SK-N-MC (cell line): Measurements from ENCODE around the gene SMIM41.
"Not testable (repeated sequence)": the region's sequence is repeated elsewhere in the genome, so short reads cannot be mapped to it uniquely, and the experiment has no call there.

Source experiments
- DNase-seq: peaks from one replicate; pipeline ENCODE4 v3.0.0-alpha.2; 2011; ENCODE audit warnings: low read depth, low spot score
- H3K27ac ChIP-seq: fragments of 200-600 bp; sonication (generic); 2 replicates; pipeline ENCODE4 v1.5.1; 2016; ENCODE audit warnings: mixed run types
- H3K36me3 ChIP-seq: fragments of 200-600 bp; sonication (generic); 2 replicates; pipeline ENCODE4 v1.6.1; 2017; ENCODE audit warnings: antibody characterized with exemption, low read length, mixed read lengths; ENCODE audit not compliant: insufficient read depth
- H3K4me3 ChIP-seq: fragments of 200-600 bp; sonication (generic); 2 replicates; pipeline ENCODE4 v1.5.1; 2016
- H3K9ac ChIP-seq: fragments of 200-600 bp; sonication (generic); 2 replicates; pipeline ENCODE4 v1.8.0; 2017; ENCODE audit warnings: mixed run types, mixed read lengths; ENCODE audit not compliant: insufficient read length
- H3K9me3 ChIP-seq: fragments of 200-600 bp; sonication (generic); 2 replicates; pipeline ENCODE4 v1.6.1; 2017; ENCODE audit warnings: low read depth, mild to moderate bottlenecking, antibody characterized with exemption, low read length, moderate library complexity, mixed read lengths
- EZH2 ChIP-seq: fragments of 200-600 bp; sonication (generic); IDR thresholded peaks from one replicate; pipeline ENCODE4 v1.6.1; 2017; ENCODE audit warnings: antibody characterized with exemption
- FOXP2 ChIP-seq: optimal IDR thresholded peaks from 2 replicates; pipeline ENCODE3; 2011; ENCODE audit warnings: mild to moderate bottlenecking, moderate library complexity; ENCODE audit not compliant: insufficient read depth; ENCODE audit errors: extremely low read length, control extremely low read depth
- POLR2AphosphoS5 ChIP-seq: IDR thresholded peaks from 2 replicates; pipeline ENCODE4 v1.6.1; 2012; ENCODE audit warnings: mild to moderate bottlenecking, low read depth, low read length, borderline replicate concordance

The SMIM41 gene

DNA sequence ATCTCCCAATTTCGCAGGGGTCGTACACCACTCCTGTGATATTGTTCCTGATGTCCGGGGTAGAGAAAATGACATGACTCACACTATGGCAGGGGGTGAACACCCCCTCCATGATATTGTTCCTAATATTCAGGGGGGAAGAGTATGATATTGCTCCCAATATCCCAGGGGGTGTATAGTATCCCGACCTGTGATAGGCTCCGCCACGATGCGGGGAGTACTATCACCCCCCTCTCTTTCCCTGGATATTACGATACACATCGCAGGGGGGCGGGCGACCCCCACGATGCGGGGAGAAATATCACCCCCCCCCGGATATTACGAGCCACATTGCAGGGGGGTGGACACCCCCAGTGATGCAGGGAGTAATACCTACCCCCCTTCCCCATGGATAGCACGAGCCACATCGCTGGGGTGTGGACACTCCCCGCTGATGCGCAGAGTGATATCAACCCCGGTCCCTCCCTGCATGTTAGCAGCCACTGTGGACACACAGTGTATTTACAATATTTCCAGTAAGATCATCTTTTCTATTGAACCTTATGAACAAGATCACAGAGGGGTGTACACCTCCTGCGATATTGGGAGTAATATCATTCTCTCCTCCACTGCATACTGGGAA lies 17.7 kb downstream of the SMIM41 start:
- Histone ChIP-seq H3K4me3 (no peak overlapping the region), H3K36me3 (no peaks in the 10 kb centered on the region), H3K27ac (no peak overlapping the region), H3K9ac (no peak overlapping the region), H3K9me3 (no peaks in the 10 kb centered on the region)
- no peak for TF ChIP-seq EZH2
- TF ChIP-seq FOXP2: no peak
- TF ChIP-seq POLR2AphosphoS5: no peak
- no peak for DNase-seq

DNA sequence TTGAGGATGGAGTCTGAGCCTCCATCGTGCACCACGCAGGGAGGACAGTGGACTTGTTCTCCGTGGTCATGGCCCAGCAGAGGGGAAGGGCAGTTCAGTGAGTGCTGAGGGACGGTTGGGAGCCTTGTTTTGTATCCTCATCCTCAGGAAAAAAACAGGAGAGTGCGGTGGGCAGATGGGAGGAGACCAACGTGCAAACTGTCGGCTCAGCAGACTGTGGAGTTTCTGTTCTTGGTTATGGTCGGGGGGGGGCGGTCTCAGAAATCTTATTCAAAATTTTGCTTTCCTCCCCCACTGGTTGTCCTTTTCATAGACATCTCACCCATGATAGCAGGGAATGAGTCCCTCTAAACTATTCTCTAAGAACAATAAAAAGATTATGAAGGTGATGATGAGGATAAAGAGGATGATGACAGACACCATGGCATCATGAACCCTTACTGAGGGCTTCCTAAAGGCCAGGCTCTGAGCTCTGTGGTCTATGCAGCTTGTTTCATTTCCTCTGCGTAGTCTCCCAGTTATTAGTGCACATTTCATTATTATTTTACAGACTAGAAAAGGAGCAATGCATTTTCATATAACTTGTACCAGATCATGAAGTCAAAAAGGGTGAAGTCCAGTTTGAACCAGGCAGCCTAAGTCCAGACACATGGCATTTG lies 25.1 kb downstream of the SMIM41 start:
- not testable (repeated sequence) for H3K27ac ChIP-seq, H3K9me3 ChIP-seq, DNase-seq, H3K9ac ChIP-seq, H3K36me3 ChIP-seq, H3K4me3 ChIP-seq

DNA sequence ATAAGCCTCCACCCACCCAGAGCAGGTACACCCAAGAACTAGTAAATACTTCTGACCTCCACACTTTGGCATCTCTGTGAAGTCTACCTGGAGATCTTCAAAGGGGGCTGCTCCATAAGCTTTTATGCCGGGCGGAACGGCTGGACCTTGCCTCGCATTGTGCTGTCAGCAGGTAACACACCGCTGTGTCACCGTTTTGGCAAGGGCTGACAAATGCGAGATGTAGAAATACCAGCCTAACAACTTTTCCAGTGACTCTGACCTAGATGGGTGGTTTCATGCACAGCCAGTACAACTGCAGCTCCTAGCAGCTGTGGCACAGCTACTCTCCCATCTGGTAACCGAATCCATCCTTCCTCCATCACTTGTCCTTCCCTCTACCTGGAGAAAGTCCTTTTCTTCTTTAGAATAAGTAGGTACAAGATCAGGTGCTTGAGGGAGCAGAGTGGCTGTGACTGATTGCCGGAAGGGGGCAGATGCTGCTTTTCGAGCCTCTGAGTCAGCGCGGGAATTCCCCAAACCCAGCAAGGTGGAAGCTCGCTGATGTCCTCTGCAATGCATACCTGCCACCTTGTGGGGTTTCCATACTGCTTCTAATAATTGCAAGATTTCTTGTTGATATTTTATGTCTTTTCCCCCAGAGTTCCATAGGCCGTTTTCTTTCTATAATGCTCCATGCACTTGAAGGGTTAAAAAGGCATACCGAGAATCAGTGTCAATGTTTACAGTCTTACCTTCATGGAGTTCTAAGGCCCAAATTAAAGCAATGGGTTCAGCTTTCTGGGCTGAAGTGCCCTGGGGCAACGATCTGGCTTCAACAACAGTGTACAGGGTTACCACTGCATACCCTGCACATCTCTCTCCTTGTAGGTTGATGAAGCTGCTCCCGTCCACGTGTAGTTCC lies 37.0 kb downstream of the SMIM41 start:
- not testable (repeated sequence) for H3K4me3 ChIP-seq, H3K9ac ChIP-seq, H3K27ac ChIP-seq, H3K9me3 ChIP-seq, DNase-seq, H3K36me3 ChIP-seq

DNA sequence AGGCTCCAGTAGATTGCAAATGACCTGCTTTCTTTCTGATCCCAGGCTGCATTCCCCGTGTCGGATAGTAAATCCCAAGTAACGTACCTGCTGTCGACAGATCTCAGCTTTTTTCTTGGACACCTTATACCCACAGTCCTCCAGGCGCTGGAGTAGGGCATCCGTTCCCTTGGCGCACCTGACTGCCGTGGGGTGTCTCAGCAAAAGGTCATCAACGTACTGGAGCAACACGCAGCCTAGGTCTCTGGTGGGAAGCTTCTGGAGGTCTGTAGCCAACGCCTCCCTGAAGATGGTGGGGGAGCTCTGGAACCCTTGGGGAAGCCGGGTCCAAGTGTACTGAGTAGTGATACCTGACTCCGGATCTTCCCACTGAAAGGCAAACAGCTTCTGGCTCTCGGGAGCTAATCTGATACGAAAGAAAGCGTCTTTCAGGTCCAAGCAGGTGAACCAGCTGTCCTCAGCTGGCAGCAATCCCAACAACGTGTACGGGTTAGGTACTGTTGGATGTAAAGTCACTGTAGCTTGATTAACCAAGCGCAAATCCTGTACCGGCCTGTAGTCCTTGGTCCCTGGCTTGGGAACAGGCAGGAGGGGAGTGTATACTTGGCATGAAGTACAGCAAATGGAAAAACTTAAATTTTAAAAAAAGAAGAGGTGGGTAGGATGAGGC lies 38.4 kb downstream of the SMIM41 start:
- not testable (repeated sequence) for H3K36me3 ChIP-seq, DNase-seq, H3K9ac ChIP-seq, H3K27ac ChIP-seq, H3K9me3 ChIP-seq, H3K4me3 ChIP-seq

DNA sequence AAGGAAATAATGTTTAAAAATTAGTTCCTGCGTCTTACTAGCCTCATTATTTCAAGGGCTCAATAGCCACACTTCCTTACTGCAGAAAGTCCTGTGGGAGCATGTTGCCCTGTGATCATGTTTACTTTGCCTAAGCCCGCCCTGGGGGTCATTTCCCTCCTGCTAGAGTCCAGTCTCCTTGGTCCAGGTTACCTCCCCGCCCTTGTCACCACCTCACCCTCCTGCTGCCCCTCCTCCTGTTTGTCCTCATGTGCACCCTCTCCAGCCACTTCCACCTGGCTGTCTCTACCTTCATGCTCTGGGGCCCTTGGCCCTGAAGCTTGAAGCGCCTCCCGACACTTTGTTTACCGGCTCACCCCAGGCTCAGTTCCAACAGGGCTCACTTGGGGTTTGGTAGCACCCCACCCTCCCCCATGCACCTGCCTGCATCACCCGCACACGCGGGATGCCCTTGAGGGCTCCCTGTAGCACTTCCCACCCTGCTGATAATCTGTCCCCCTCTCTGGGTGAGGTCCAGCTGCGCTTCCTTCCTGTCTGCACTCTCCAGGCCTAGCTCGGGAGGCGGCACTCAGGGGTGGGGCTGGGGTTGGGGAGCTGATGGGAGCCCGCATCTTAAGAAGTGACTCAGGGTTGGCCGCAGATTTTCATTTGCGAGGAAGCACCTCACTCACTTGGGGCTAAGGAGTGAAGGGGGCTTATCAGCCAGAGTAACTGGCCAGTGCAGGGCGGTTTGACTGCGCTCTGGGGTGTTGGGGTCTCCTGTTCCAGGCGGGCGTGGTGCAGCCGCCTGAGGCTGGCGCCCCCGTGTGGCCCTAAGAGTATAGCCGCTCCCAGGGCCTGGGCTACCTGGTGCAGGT lies 40.1 kb downstream of the SMIM41 start:
- Histone ChIP-seq H3K27ac (no peak overlapping the region), H3K9ac (no peak overlapping the region), H3K36me3 (no peaks in the 10 kb centered on the region), H3K4me3 (no peak overlapping the region), H3K9me3 (no peaks in the 10 kb centered on the region)
- TF ChIP-seq EZH2: no peak
- TF ChIP-seq FOXP2: no peak
- TF ChIP-seq POLR2AphosphoS5: no peak
- no peak for DNase-seq

DNA sequence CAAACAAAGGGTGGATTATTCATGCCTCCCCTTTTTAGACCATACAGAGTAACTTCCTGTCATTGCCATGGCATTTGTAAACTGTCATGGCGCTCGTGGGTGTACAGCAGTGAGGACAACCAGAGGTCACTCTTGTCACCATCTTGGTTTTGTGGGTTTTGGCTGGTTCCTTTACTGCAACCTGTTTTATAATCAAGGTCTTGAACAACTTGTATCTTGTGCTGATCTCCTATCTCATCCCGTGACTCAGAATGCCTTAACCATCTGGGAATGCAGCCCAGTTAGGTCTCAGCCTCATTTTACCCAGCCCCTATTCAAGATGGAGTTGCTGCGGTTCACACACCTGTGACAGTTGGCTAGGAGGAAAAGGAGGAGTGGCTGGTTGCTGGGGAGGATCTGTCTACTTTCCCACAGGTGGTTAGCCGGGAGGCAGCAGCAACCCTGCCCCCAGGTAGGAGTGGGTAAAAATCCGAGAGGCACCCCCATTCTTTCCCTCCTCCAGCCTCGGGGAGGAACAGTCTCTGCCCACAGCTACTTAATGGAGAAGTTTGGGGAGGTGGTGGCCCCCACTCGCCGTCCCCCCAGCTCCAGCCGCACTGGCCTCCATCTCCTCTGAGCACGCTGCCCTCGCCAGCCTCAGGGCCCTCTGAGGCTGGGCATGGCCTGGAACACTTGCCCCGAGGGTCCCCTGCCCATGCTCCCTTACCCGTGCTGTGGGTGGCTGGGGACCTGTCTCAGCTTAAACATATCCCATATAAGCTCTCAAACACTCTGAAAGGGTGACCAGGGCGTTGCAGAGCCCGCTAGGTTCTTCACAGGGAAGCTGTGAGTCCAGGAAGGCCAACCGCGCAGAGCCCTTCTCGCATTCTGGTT lies 41.7 kb downstream of the SMIM41 start:
- TF ChIP-seq POLR2AphosphoS5 (no peak), FOXP2 (no peak), EZH2 (no peak)
- no peak overlapping the region for H3K4me3 ChIP-seq
- H3K36me3 ChIP-seq: no peaks in the 10 kb centered on the region
- DNase-seq: no peak
- H3K9me3 ChIP-seq: no peaks in the 10 kb centered on the region
- no peak overlapping the region for H3K9ac ChIP-seq
- H3K27ac ChIP-seq: no peak overlapping the region

DNA sequence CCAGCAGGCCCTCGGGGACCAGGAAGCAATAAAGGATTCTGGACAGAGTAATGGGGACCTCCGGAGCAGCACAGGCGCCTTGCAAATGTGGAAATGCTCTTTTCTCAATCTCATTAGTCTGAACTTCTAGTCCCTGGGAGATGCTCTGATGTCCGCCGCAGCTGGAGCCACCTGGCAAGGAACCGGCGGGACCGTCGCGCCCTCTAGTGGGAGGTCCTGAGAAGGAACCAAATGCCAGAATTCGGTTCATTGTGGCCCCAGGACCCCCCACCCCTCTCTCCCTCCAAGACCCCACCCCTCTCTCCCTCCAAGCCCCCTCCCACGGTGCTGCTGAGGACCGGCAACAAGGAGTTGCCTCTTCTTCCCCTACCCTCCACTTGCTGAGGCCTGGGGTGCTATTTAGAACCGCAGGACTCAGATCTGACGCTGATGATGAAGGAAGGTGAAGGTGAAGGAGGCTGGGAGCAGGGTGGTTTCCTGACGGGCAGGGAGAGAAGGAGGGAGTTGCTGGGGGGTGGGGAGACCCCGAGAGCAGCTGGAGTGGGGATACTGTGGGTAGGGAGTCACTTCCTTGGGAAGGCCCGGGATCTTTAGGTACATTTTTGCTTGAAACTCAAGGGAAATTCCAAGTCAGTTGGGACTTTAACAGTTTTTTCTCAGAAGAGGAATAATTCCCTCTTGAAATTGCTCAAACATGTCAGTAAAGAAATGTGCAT lies 42.5 kb downstream of the SMIM41 start:
- no peak overlapping the region for H3K27ac ChIP-seq
- H3K9me3 ChIP-seq: no peaks in the 10 kb centered on the region
- TF ChIP-seq POLR2AphosphoS5 (no peak), EZH2 (no peak), FOXP2 (no peak)
- H3K4me3 ChIP-seq: no peak overlapping the region
- no peaks in the 10 kb centered on the region for H3K36me3 ChIP-seq
- no peak overlapping the region for H3K9ac ChIP-seq
- no peak for DNase-seq
